Measurements from ENCODE around the gene TMEM45A.
"Not testable (repeated sequence)": the region's sequence is repeated elsewhere in the genome, so short reads cannot be mapped to it uniquely, and the experiment has no call there.

The TMEM45A gene, protein sequence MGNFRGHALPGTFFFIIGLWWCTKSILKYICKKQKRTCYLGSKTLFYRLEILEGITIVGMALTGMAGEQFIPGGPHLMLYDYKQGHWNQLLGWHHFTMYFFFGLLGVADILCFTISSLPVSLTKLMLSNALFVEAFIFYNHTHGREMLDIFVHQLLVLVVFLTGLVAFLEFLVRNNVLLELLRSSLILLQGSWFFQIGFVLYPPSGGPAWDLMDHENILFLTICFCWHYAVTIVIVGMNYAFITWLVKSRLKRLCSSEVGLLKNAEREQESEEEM

DNA sequence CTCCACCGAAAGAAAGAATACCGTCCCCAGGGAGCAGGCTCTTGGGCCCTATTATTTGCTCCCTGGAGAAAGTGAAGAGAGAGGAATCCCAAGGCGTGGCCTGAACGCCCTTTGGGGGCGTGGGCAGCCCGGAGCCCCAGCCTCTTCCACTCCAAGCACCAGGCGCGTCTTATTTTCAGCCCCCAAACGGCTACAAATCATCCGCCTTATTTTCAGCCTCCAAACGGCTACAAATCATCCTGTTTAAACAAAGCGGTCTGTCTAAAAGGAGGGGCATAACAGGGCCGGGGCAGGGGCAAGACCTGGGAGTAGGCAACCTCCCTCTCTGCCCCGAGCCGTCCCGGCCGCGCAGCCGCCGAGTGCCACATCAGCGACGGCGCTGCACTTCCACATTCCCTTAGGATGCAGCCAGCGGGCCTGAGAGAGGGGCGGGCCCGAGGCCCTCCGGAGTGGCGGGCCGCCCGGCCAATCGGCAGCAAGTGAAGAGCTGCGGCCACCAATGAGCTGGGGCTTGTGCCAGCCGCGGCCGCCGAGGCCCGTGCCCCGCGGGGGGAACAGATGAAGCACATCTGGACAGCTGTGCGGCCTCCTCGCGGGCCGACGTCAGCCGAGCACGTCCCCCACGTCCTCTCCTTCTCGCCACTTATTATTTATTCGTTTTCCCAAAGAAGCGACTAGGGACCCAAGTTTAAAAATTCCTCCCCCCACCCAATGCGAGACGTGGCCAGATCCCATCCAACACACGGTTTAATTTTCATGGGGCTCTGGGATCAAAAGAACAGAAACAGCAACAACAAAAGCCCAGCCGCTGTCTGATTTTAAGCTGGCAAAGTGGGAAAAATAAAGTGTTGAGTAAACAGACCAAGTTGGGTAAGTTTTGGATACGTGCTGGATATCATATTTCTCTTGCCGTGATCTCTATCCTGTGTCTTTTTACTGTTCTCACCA is at the start of gene TMEM45A:
Gene TMEM45A (plus strand): TSS at position 561 of the 948 bp plus-strand sequence. CDS start 62,593 bp downstream, outside the sequence.
- in situ Hi-C loops (cut with MboI; ENCODE audit: low sequenced_read_pairs), result no loop called here

DNA sequence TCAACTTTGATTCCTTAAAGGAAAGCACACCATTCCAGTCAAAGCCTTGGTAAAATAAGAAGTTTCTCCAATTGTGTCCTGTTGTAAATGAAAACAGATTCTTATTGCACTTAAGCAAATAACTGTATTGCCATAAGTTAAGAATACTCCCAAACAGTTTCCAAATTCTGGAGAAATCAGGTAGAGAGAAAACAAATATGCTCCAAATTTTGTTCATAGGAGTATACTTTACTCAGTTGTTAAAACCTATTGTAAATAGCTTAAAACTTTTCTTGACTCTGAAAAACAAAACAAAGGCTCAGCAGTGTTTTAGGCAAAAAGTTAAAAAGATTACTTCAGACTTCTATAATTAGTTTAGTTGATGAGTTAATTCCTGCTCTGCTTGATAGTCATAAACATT is 48.7 kb upstream of the TMEM45A start:
- in situ Hi-C loops (cut with MboI; ENCODE audit: low sequenced_read_pairs), result no loop called here

DNA sequence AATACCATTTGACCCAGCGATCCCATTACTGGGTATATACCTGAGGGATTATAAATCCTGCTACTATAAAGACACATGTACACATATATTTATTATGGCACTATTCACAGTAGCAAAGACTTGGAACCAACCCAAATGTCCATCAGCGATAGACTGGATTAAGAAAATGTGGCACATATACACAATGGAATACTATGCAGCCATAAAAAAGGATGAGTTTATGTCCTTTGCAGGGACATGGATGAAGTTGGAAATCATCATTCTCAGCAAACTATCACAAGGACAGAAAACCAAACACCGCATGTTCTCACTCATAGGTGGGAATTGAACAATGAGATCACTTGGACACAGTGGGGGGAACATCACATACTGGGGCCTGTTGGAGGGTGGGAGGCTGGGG is 45.4 kb upstream of the TMEM45A start:
- in situ Hi-C loops (cut with MboI; ENCODE audit: low sequenced_read_pairs), result not testable (repeated sequence)

DNA sequence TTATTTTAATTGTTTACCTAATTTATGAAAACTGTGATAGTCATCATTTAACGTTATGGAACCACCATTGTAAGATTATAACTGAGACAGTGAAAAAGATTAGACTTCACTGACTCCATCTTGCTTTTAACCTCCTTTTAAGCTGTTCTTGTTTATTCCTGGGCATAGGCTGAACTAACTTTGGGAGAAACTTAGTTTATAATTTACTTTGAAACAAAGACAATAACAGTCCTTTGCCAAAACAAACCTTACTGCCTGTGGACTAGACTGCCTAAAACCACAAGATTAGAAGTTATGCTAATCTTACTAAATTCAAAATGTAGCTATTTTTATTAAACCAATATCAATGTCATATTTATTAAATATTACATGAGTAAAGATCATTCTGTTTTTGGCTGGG is 44.3 kb upstream of the TMEM45A start:
- in situ Hi-C loops (cut with MboI; ENCODE audit: low sequenced_read_pairs), result no loop called here

DNA sequence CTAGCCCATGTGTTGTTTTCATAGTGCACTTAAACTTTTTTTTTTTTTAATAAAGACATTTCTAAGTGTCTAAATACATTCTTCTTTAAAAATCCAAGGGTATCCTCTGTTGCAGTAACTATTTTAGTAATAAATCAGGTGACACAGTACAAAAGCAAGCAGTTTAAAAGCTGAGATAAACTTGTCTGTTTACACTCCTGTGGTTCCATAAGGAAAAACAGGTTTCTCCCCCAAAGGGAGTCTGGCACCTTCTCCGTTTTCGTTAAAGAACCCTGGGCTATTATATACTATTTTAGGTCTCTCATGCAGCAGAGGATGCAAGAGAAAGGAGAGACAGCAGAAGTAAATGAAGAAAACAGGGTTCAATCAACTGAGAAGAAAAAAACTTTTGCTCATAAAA is 43.2 kb upstream of the TMEM45A start:
- in situ Hi-C loops (cut with MboI; ENCODE audit: low sequenced_read_pairs), result no loop called here

DNA sequence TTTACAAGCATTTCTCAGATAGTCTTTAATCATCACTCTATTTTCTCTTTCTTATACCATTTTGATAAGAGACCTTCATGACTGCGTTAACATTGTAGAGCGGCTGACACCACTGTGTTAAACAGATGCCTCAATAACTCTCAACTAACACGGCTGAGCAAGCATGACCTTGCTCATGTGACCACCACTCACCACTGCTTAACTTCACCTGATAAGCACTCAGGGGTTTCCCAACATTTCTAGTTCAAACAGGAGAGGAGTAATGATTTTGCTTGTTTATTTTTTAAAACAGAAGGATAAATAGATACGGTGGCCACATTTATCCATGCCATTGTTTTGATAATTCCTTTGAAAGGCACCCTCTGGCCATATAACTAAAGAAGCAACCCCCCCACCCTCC is 37.7 kb upstream of the TMEM45A start:
- in situ Hi-C loops (cut with MboI; ENCODE audit: low sequenced_read_pairs), result no loop called here

DNA sequence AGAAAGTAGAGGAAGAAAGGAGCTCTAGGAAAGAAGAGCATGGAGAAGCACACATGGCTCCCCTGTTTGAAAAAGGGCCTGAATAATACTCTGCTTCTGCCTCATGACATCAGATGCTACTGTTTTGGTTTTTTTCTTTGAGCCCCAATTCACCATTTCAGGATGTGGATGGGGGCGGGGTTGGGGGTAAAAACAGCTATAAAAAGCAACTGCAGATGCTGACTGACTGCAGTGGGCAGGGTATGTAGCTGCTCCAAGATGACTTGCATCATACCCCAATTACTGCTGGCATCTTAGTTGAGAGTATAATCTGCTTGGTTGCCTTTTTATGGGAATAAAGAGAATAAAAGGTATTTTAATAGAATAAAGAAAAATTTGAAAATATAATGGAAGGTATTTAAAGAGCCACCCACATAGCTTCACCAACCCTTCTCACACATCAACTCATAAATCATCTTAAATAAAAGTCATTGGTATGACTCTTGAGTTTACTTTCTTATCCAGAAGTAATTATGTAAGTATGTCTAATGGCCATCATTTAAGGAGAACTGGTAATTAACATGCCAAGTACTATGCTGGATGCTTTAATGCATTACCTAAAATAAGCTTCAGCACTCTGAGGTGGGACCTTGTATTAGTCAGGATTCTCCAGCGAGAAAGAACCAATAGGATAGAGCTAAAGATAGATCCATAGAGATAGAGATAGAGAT is 36.4 kb upstream of the TMEM45A start:
- in situ Hi-C loops (cut with MboI; ENCODE audit: low sequenced_read_pairs), result no loop called here

DNA sequence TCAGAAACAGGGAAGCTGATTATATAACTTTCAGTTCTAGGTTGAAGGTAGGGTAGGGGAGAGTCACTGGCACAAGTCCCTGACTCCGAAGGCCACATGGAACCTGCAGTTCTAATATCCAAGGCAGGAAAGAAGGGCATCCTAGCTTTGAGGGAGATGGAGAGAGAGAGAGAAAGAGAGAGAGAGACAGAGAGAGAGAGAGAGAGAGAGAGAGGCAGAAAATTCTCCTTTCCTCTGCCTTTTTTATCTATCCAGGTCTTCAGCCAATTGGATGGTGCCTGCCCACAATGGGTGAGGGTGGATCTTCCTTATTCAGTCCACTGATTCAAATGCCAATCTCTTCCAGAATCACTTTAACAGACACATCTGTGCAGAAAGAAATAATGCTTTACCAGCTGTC is 35.7 kb upstream of the TMEM45A start:
- in situ Hi-C loops (cut with MboI; ENCODE audit: low sequenced_read_pairs), result no loop called here

DNA sequence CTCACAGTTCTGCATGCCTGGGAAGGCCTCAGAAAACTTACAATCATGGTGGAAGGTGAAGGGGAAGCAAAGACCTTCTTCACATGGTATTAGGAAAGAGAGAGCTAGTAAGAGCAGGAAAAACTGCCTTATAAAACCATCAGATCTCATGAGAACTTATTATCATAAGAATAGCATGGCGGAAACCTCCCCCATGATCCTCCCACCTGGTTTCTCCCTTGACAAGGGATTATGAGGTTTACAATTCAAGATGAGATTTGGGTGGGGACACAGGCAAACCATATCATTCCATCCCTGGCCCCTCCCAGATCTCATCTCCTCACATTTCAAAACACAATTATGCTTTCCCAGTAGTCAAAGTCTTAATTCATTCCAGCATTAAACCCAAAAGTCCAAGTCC is 34.6 kb upstream of the TMEM45A start:
- in situ Hi-C loops (cut with MboI; ENCODE audit: low sequenced_read_pairs), result no loop called here

DNA sequence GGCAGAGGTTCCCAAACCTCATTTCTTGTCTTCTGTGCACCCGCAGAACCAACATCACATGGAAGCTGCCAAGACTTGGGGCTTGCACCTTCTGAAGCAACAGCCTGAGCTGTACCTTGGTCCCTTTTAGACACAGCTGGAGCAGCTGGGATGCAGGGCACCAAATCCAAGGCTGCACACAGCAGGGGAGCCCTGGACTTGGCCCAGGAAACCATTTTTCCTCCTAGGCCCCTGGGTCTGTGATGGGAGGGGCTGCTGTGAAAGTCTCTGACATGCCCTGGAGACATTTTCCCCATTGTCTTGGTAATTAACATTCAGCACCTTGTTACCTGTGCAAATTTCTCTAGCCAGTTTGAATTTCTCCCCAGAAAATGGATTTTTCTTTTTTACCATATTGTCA is 33.6 kb upstream of the TMEM45A start:
- in situ Hi-C loops (cut with MboI; ENCODE audit: low sequenced_read_pairs), result no loop called here

DNA sequence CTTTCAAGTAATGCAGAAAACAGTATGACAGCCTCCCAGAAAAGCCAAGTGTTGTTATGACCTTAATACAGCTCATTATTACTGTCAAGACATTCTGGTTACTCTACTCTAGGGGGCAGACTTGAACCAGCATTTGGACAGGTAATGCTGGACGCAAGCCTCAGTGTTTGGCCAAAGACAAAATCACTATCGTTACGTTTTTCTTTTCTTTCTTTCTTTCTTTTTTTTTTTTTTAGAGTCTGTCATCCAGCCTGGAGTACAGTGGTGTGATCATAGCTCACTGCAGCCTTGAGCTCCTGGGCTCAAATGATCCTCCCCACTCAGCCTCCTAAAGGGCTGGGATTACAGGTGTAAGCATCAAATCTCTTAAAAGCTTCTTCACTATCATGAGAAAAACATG is 29.4 kb upstream of the TMEM45A start:
- in situ Hi-C loops (cut with MboI; ENCODE audit: low sequenced_read_pairs), result no loop called here

DNA sequence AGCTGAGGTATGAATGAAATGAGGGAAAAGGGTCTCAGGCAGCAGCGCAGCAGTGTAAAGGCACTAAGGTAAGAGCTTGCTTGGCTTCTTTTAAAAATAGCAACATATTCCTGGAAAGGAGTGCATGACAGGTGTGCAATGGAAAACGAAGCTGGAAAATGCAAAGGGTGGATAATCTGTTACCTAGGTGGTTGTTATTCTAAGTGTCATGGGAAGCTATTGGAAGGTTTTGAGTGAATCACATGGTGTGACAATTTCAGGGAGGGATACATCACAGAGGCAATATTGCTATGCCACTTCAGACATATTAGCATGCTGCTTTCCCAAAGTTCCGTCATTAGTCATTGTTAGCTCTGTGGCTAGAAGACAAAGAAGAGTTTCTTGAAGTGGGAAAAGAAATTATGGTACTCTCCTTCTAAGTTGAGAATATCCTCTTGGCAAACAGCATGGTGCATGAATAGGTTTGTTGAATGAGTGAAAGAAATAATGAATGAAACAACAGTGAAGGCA is 28.7 kb upstream of the TMEM45A start:
- in situ Hi-C loops (cut with MboI; ENCODE audit: low sequenced_read_pairs), result no loop called here

DNA sequence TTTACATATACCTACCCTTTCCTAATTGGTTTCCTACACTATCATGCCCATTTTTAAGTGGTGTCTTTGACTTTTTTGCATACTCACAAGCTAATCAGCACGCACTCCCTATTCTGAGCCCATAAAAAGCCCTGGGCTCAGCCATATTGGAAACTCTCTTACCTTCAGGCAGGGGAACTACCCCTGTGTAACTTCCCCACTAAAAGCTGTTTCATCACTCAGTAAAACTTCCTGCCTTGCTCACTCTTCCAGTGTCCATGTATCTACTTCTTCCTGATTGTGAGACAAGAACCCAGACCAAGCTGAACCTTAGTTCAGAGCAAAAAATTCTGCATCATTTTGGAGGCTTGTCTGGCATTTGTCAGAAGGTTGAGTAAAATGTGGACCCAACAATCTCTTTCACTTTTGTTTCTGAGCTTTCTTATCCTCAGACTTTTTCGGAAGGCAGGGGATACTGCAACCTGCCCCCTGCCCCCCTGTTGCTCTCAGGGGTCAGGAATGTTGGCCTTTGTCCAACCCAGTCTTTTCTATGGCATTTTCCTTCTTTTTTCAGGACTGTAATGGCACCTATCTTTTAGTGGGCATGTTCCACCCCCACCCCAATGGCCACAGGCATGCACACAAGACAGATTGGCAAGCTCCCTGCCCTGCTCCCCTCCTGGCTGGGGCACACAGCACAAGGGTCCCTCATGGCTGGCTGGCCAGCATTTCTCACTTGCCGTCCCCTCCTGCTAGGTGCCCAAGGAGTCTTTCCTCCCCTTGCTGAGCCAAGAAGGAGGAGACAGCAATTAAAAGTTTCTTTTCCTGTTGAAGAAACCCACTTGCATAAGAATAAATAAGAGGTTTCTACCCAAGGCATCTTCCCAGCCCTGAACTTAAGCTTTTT is 26.3 kb upstream of the TMEM45A start:
- in situ Hi-C loops (cut with MboI; ENCODE audit: low sequenced_read_pairs), result no loop called here

DNA sequence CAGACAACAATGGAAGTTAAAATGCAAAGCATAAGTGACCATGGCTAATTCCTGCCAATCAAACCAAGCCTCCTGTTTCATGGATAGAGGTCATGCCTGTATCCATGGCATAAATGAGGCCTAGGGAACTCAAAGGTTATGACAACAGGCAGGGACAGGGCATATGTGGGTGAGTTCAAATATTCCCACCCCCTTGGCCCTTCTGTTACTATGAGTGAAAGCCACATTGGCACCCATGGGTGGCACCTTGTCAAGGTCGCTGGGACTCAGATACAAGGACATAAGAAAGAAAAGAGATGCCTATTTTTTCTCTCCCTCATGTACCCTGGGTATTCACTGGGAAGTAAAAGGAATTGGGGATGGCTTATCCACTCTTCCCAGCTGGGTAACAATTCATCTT is 25.3 kb upstream of the TMEM45A start:
- in situ Hi-C loops (cut with MboI; ENCODE audit: low sequenced_read_pairs), result no loop called here

DNA sequence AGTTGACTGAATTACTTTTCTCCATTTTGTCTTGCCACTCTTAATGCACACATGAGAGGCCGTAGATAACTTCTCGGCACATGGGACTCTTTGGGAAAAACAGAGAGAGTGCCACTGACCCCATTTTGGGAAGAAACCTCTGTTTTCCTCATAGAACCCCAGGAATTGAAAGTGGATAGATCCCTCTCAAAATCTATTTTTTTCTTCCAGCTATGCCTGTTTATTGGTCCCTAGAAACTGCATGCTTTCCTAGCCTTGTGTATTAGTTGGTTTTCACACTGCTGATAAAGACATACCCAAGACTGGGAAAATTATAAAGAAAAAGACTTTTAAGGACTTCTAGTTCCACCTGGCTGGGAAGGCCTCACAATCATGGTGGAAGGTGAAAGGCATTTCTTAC is 23.7 kb upstream of the TMEM45A start:
- in situ Hi-C loops (cut with MboI; ENCODE audit: low sequenced_read_pairs), result no loop called here

DNA sequence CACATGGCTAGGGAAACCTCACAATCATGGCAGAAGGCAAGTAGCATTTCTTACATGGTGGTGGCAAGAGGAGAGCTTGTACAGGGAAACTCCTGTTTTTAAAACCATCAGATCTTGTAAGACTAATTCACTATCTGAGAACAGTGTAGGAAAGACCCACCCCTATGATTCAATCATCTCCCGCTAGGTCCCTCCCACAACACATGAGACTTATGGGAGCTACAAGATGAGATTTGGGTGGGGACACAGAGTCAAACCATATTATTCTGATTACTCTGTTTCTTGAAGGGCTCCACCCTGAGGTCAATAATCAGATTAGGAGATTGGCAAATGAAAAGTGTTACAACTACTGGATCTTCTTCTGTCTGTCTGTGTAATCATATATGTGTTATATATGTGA is 21.5 kb upstream of the TMEM45A start:
- in situ Hi-C loops (cut with MboI; ENCODE audit: low sequenced_read_pairs), result no loop called here

DNA sequence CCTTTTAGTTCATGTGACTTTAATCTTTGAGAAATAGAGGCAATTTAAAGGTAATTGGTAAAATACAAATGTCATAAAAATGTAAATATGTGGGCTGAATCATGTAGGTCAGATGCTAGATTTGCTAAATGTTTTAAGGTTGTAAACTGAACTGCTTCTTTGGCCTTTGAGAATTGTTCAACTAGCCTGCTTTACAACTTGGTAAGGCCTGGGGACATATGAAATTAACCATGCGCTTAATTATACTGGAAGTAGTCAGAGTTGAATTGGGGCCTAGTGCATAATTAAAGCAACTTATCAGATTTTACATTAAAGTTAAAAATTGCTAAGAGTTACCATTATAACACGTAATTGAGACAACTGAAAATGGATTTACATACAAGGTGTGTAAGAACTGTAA is 21.0 kb upstream of the TMEM45A start:
- in situ Hi-C loops (cut with MboI; ENCODE audit: low sequenced_read_pairs), result no loop called here

DNA sequence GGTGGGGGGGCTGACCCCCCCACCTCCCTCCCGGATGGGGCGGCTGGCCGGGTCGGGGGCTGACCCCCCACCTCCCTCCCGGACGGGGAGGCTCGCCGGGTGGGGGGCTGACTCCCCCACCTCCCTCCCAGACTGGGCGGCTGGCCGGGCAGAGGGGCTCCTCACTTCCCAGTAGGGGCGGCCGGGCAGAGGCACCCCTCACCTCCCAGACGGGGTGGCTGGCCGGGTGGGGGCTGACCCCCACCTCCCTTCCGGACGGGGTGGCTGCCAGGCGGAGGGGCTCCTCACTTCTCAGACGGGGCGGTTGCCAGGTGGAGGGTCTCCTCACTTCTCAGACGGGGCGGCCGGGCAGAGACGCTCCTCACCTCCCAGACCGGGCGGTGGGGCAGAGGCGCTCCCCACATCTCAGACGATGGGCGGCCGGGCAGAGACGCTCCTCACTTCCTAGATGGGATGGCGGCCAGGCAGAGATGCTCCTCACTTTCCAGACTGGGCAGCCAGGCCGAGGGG is 14.5 kb upstream of the TMEM45A start:
- in situ Hi-C loops (cut with MboI; ENCODE audit: low sequenced_read_pairs), result not testable (repeated sequence)

DNA sequence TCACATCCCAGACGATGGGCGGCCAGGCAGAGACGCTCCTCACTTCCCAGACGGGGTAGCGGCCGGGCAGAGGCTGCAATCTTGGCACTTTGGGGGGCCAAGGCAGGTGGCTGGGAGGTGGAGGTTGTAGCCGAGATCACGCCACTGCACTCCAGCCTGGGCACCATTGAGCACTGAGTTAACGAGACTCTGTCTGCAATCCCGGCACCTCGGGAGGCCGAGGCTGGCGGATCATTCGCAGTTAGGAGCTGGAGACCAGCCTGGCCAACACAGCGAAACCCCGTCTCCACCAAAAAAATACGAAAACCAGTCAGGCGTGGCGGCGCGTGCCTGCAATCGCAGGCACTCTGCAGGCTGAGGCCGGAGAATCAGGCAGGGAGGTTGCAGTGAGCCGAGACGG is 13.9 kb upstream of the TMEM45A start:
- in situ Hi-C loops (cut with MboI; ENCODE audit: low sequenced_read_pairs), result not testable (repeated sequence)

DNA sequence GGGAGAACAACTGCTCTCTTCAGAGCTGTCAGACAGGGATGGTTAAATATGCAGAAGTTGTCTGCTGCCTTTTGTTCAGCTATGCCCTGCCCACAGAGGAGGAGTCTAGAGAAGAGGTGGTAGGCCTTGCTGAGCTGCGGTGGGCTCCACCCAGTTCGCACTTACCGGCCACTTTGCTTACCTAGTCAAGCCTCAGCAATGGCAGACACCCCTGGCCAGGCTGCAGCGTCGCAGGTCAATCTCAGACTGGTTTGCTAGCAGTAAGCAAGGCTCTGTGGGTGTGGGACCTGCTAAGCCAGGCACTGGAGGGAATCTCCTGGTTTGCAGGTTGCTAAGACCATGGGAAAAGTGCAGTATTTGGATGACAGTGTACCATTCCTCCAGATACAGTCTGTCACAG is 12.3 kb upstream of the TMEM45A start:
- in situ Hi-C loops (cut with MboI; ENCODE audit: low sequenced_read_pairs), result no loop called here
